DND-41 (cell line): ENCODE measurements around the gene ZBTB3.
"Not testable (repeated sequence)": the region's sequence is repeated elsewhere in the genome, so short reads cannot be mapped to it uniquely, and the experiment has no call there.

Experiments
- CTCF ChIP-seq: IDR thresholded peaks from 2 replicates; pipeline ENCODE4 v1.5.1; 2012; ENCODE audit warnings: borderline replicate concordance, low read length, moderate library complexity, mild to moderate bottlenecking; ENCODE audit not compliant: poor library complexity, severe bottlenecking; ENCODE audit errors: extremely low read depth
- EZH2 ChIP-seq: IDR thresholded peaks from 3 replicates; pipeline ENCODE4 v1.6.1; 2012; ENCODE audit warnings: borderline replicate concordance, low read depth, mild to moderate bottlenecking, moderate library complexity, low read length, inconsistent platforms; ENCODE audit not compliant: severe bottlenecking

- not testable (repeated sequence) for TF ChIP-seq CTCF, EZH2
Observed at GRCh38 chr11:62760867-62761227, 6.9 kb upstream of the ZBTB3 start.
